ENCODE data around the gene TRIO. TPM values are rescaled to one million over a fixed set of nuclear protein-coding genes. Genes with fewer than 3 reads are reported as not detected.

The TRIO gene
- total and polyA plus RNA-seq, 2 of the 8 experiments (the other 6 are each of a cell fraction or from before 2014, with no cell fraction given) = 35.1 to 69.1 TPM

DNA sequence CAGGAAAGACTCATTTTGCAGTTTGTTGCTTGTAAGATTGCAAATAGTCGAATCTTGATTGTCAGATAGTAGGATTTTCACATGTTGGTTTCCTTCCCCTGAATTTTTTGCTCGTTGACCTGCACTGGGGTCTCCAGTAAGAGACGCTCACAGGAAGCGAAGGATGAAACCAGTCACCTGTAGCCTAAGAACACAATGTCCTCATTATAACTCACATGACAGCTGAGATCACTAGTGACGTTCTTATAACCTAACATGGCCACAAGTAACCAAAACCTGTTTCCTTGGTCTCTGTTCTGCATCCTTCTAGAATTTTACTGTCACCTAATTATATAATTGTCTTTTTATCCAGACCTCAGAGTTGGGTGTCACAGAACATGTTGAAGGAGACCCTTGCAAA is 257.5 kb downstream of the TRIO start (continued):
- TF ChIP-seq PHF8 (conservative IDR thresholded peaks at IDR 0.05; ENCODE audit: low read depth, low read length) (no peak), SP4 (IDR thresholded peaks at IDR 0.05; ENCODE audit: low read length) (no peak), MAFK (IDR thresholded peaks at IDR 0.05; ENCODE audit: low read depth, low read length) (no peak), CEBPB (IDR thresholded peaks at IDR 0.05; ENCODE audit: low read depth, low read length) (no peak), SAP30 (IDR thresholded peaks at IDR 0.05; ENCODE audit: insufficient read depth, insufficient replicate concordance, low read length) (no peak), BRCA1 (IDR thresholded peaks at IDR 0.05; ENCODE audit: low read depth, low read length) (no peak)
